Measurements from ENCODE around the gene NACA2. TPM values are rescaled to one million over a fixed set of nuclear protein-coding genes. Genes with fewer than 3 reads are reported as not detected.

The NACA2 gene
- total RNA-seq, 1 donor from 2014 or later: not detected

GRCh38 chr17:61543786-61544415 lies 47.1 kb downstream of the NACA2 start:
- Mint-ChIP-seq H3K9me3 (ENCODE audit: low read depth) (peaks cover 40% of the 10 kb centered on the region), H3K27me3 (ENCODE audit: low read depth) (peaks cover 11% of the 10 kb centered on the region), H3K36me3 (ENCODE audit: low read depth) (peaks cover 10% of the 10 kb centered on the region), H3K4me1 (ENCODE audit: low read depth) (no peaks in the 10 kb centered on the region), H3K4me3 (ENCODE audit: unreplicated experiment) (no peak overlapping the region), H3K27ac (ENCODE audit: unreplicated experiment) (no peak overlapping the region)
- no peak for DNase-seq (ENCODE audit: low spot score)
- TF ChIP-seq CTCF (IDR thresholded peaks at IDR 0.05): no peak

GRCh38 chr17:61542027-61542426 lies 49.0 kb downstream of the NACA2 start:
- no peak for DNase-seq (ENCODE audit: low spot score)
- H3K4me1 Mint-ChIP-seq (ENCODE audit: low read depth): no peaks in the 10 kb centered on the region
- H3K27ac Mint-ChIP-seq (ENCODE audit: unreplicated experiment): no peak overlapping the region
- peaks cover 4% of the 10 kb centered on the region for H3K27me3 Mint-ChIP-seq (ENCODE audit: low read depth)
- no peak for TF ChIP-seq CTCF (IDR thresholded peaks at IDR 0.05)
- H3K36me3 Mint-ChIP-seq (ENCODE audit: low read depth): peaks cover 10% of the 10 kb centered on the region
- H3K9me3 Mint-ChIP-seq (ENCODE audit: low read depth): peaks cover 40% of the 10 kb centered on the region
- H3K4me3 Mint-ChIP-seq (ENCODE audit: unreplicated experiment): no peak overlapping the region

- Mint-ChIP-seq H3K36me3 (ENCODE audit: low read depth) (peaks cover 10% of the 10 kb centered on the region), H3K9me3 (ENCODE audit: low read depth) (peaks cover 32% of the 10 kb centered on the region), H3K27me3 (ENCODE audit: low read depth) (no peaks in the 10 kb centered on the region), H3K4me1 (ENCODE audit: low read depth) (no peaks in the 10 kb centered on the region), H3K27ac (ENCODE audit: unreplicated experiment) (no peak overlapping the region), H3K4me3 (ENCODE audit: unreplicated experiment) (no peak overlapping the region)
- DNase-seq (ENCODE audit: low spot score): no peak
- TF ChIP-seq CTCF (IDR thresholded peaks at IDR 0.05): no peak
Measured at GRCh38 chr17:61540874-61541273, 50.1 kb downstream of the NACA2 start.

Other genes with a start within 250 kb of the NACA2 start
- 2.0 to 8.6 TPM (median 8.4 TPM) in 3 replicates for gene TBX2, start 191.4 kb downstream of the NACA2 start, total RNA-seq
- not detected in 3 replicates for gene TBX4, start 138.8 kb downstream of the NACA2 start, total RNA-seq

All from chondrocyte (in vitro differentiated cells).